ENCODE results near the gene RPN1.
"Not testable (repeated sequence)": the region's sequence is repeated elsewhere in the genome, so short reads cannot be mapped to it uniquely, and the experiment has no call there.

Gene RPN1

GRCh38 chr3:128609294-128609693 lies 41.3 kb downstream of the RPN1 start:
- no peak for DNase-seq (ENCODE audit: low spot score)

GRCh38 chr3:128607710-128608048 lies 42.9 kb downstream of the RPN1 start:
- DNase-seq (ENCODE audit: low spot score): no peak

- DNase-seq (ENCODE audit: low spot score): no peak
Measured at GRCh38 chr3:128606094-128606493, 44.5 kb downstream of the RPN1 start.

- DNase-seq (ENCODE audit: low spot score): no peak
Measured at GRCh38 chr3:128605091-128606046, 45.2 kb downstream of the RPN1 start.

GRCh38 chr3:128603811-128604775 lies 46.5 kb downstream of the RPN1 start:
- no peak for DNase-seq (ENCODE audit: low spot score)

- DNase-seq (ENCODE audit: low spot score): no peak
Measured at GRCh38 chr3:128603313-128603712, 47.3 kb downstream of the RPN1 start.

GRCh38 chr3:128598884-128599664 lies 51.5 kb downstream of the RPN1 start:
- DNase-seq (ENCODE audit: low spot score): no peak

GRCh38 chr3:128597900-128598299 lies 52.7 kb downstream of the RPN1 start:
- no peak for DNase-seq (ENCODE audit: low spot score)

- no peak for DNase-seq (ENCODE audit: low spot score)
Measured at GRCh38 chr3:128592864-128593263, 57.8 kb downstream of the RPN1 start.

- peak; percentile 16 for DNase-seq (ENCODE audit: low spot score)
Measured at GRCh38 chr3:128591738-128592426, 58.7 kb downstream of the RPN1 start.

- DNase-seq (ENCODE audit: low spot score): no peak
Measured at GRCh38 chr3:128590948-128591347, 59.7 kb downstream of the RPN1 start.

GRCh38 chr3:128589985-128590384 lies 60.6 kb downstream of the RPN1 start:
- not testable (repeated sequence) for DNase-seq (ENCODE audit: low spot score)

GRCh38 chr3:128588147-128588546 lies 62.5 kb downstream of the RPN1 start:
- DNase-seq (ENCODE audit: low spot score): no peak

GRCh38 chr3:128587391-128587790 lies 63.2 kb downstream of the RPN1 start:
- no peak for DNase-seq (ENCODE audit: low spot score)

- not testable (repeated sequence) for DNase-seq (ENCODE audit: low spot score)
Measured at GRCh38 chr3:128586932-128587331, 63.7 kb downstream of the RPN1 start.

- DNase-seq (ENCODE audit: low spot score): not testable (repeated sequence)
Measured at GRCh38 chr3:128586391-128586790, 64.2 kb downstream of the RPN1 start.

- DNase-seq (ENCODE audit: low spot score): no peak
Measured at GRCh38 chr3:128585974-128586373, 64.6 kb downstream of the RPN1 start.

GRCh38 chr3:128585189-128585588 lies 65.4 kb downstream of the RPN1 start:
- no peak for DNase-seq (ENCODE audit: low spot score)

- DNase-seq (ENCODE audit: low spot score): no peak
Measured at GRCh38 chr3:128584412-128585020, 66.1 kb downstream of the RPN1 start.

- DNase-seq (ENCODE audit: low spot score): no peak
Measured at GRCh38 chr3:128581566-128581965, 69.1 kb downstream of the RPN1 start.

GRCh38 chr3:128579927-128580326 lies 70.7 kb downstream of the RPN1 start:
- no peak for DNase-seq (ENCODE audit: low spot score)
